CD8-positive, alpha-beta memory T cell (primary cell): ENCODE data around the gene COG2. TPM values are rescaled to one million over a fixed set of nuclear protein-coding genes. Genes with fewer than 3 reads are reported as not detected.
A peak's percentile ranks its signal among the peaks of the same experiment; 100 is the strongest.

Experiments used
- CTCF ChIA-PET: fragments of 350-600 bp; sonication (Branson Sonifier 250); formaldehyde crosslinking; loops from one replicate; lab custom pipeline; 2021; ENCODE audit warnings: antibody characterized with exemption; lab: Charles Lee
- POLR2A ChIA-PET: fragments of 350-600 bp; sonication (Branson Sonifier 250); formaldehyde crosslinking; loops from one replicate; lab custom pipeline; 2021; ENCODE audit warnings: antibody characterized with exemption; lab: Charles Lee
- DNase-seq, 5 donors: peaks; one replicate each; pipeline versions ENCODE4 v3.0.0 to v3.0.0-alpha.2; 2020 to 2022; ENCODE audit warnings: mixed read lengths in 1 of 5
- H3K27ac ChIP-seq: one replicate; pipeline ENCODE4 v1.7.0; 2013; ENCODE audit warnings: low read depth, mild to moderate bottlenecking, low read length, moderate library complexity
- H3K27me3 ChIP-seq: 2 replicates; pipeline ENCODE4 v1.7.0; 2013; ENCODE audit warnings: low read length, mild to moderate bottlenecking; ENCODE audit not compliant: insufficient read depth, poor library complexity, severe bottlenecking
- H3K36me3 ChIP-seq: 2 replicates; pipeline ENCODE4 v1.7.0; 2013; ENCODE audit warnings: mild to moderate bottlenecking, low read length, moderate library complexity; ENCODE audit not compliant: insufficient read depth
- H3K4me1 ChIP-seq: 2 replicates; pipeline ENCODE4 v1.7.0; 2013; ENCODE audit warnings: mild to moderate bottlenecking, low read length, moderate library complexity; ENCODE audit not compliant: insufficient read depth
- H3K4me3 ChIP-seq: 2 replicates; pipeline ENCODE4 v1.7.0; 2013; ENCODE audit warnings: mild to moderate bottlenecking, low read length
- H3K9me3 ChIP-seq: 2 replicates; pipeline ENCODE4 v1.7.0; 2013; ENCODE audit warnings: mild to moderate bottlenecking, low read length
- H3K27ac Mint-ChIP-seq, 8 donors: one replicate each; pipeline ENCODE4 v1.8.0; 2020 to 2021; ENCODE audit warnings: mixed read lengths in 8 of 8, mild to moderate bottlenecking in 6 of 8, inconsistent platforms in 3 of 8, moderate library complexity in 3 of 8
- H3K27me3 Mint-ChIP-seq, 2 donors: one replicate each; pipeline ENCODE4 v1.8.0; 2020 to 2021; ENCODE audit warnings: mixed read lengths in 2 of 2, mild to moderate bottlenecking in 1 of 2, moderate library complexity in 1 of 2
- H3K36me3 Mint-ChIP-seq, 3 donors: one replicate each; pipeline ENCODE4 v1.8.0; 2020 to 2021; ENCODE audit warnings: mixed read lengths in 3 of 3, inconsistent platforms in 1 of 3, mild to moderate bottlenecking in 1 of 3
- H3K4me1 Mint-ChIP-seq, 3 donors: one replicate each; pipeline ENCODE4 v1.8.0; 2020 to 2021; ENCODE audit warnings: mixed read lengths in 3 of 3, inconsistent platforms in 1 of 3, mild to moderate bottlenecking in 1 of 3
- H3K4me3 Mint-ChIP-seq, 7 donors: one replicate each; pipeline ENCODE4 v1.8.0; 2020 to 2021; ENCODE audit warnings: mixed read lengths in 7 of 7, mild to moderate bottlenecking in 6 of 7, moderate library complexity in 4 of 7, inconsistent platforms in 2 of 7
- H3K9me3 Mint-ChIP-seq, 5 donors: one replicate each; pipeline ENCODE4 v1.8.0; 2020 to 2022; ENCODE audit warnings: mixed read lengths in 5 of 5, mild to moderate bottlenecking in 3 of 5, moderate library complexity in 2 of 5, inconsistent platforms in 1 of 5
- polyA plus RNA-seq: library from polyadenylated mRNA; unstranded; fragments of 300-500 nt; fragmentation: Illumina TruSeq; gene quantifications from one replicate; pipeline ENCODE4 v1.2.3, GENCODE V29; 2021
- total RNA-seq, 2 experiments: library from RNA; stranded (reverse); gene quantifications; one replicate each; pipeline ENCODE4 v1.2.3, GENCODE V29; 2021

The COG2 gene
- total and polyA plus RNA-seq, 3 experiments from 2014 or later: 35.0 to 47.5 (median 45.0) TPM

- CTCF ChIA-PET: no interaction called here
- no peaks in the 10 kb centered on the region for H3K36me3 Mint-ChIP-seq
Observed at GRCh38 chr1:230705289-230706019, 63.2 kb downstream of the COG2 start.

GRCh38 chr1:230706020-230706699 lies 63.9 kb downstream of the COG2 start:
- no peaks in the 10 kb centered on the region for H3K9me3 Mint-ChIP-seq
- no peaks in the 10 kb centered on the region for H3K36me3 Mint-ChIP-seq

More at GRCh38 chr1:230705289-230706019, 63.2 kb downstream of the COG2 start:
- Histone ChIP-seq H3K9me3 (no peaks in the 10 kb centered on the region), H3K4me3 (no peak overlapping the region), H3K36me3 (no peaks in the 10 kb centered on the region), H3K27me3 (no peaks in the 10 kb centered on the region), H3K27ac (no peak overlapping the region), H3K4me1 (no peaks in the 10 kb centered on the region)
- peaks cover 5 to 8% (median 8%) of the 10 kb centered on the region in 3 donors for H3K4me1 Mint-ChIP-seq
- peaks cover 10 to 26% of the 10 kb centered on the region in 2 donors for H3K27me3 Mint-ChIP-seq
- no peak overlapping the region for H3K27ac Mint-ChIP-seq
- H3K9me3 Mint-ChIP-seq: no peaks in the 10 kb centered on the region
- H3K4me3 Mint-ChIP-seq: no peak overlapping the region
- POLR2A ChIA-PET: no interaction called here
- no peak for DNase-seq

GRCh38 chr1:230706887-230707731 lies 64.8 kb downstream of the COG2 start:
- H3K4me1 Mint-ChIP-seq: peaks cover 5 to 8% (median 8%) of the 10 kb centered on the region in 3 donors
- H3K27ac Mint-ChIP-seq: no peak overlapping the region
- H3K27me3 Mint-ChIP-seq: peaks cover 7 to 26% of the 10 kb centered on the region in 2 donors
- no peak overlapping the region for H3K4me3 ChIP-seq
- no peaks in the 10 kb centered on the region for H3K9me3 Mint-ChIP-seq
- no peak overlapping the region for H3K27ac ChIP-seq
- no peaks in the 10 kb centered on the region for H3K9me3 ChIP-seq
- H3K36me3 ChIP-seq: no peaks in the 10 kb centered on the region
- H3K4me1 ChIP-seq: no peaks in the 10 kb centered on the region
- no peaks in the 10 kb centered on the region for H3K27me3 ChIP-seq
- H3K36me3 Mint-ChIP-seq: no peaks in the 10 kb centered on the region
- H3K4me3 Mint-ChIP-seq: no peak overlapping the region
- DNase-seq: no peak
- CTCF ChIA-PET: no interaction called here
- POLR2A ChIA-PET: no interaction called here

More at GRCh38 chr1:230706020-230706699, 63.9 kb downstream of the COG2 start:
- Mint-ChIP-seq H3K4me3 (no peak overlapping the region), H3K27ac (peak overlapping the region in 1 of 8 donors; percentile 33), H3K27me3 (peaks cover 10 to 26% of the 10 kb centered on the region in 2 donors), H3K4me1 (peaks cover 5 to 8% (median 8%) of the 10 kb centered on the region in 3 donors)
- no peak overlapping the region for H3K27ac ChIP-seq
- no peaks in the 10 kb centered on the region for H3K27me3 ChIP-seq
- no peak for DNase-seq
- H3K4me1 ChIP-seq: no peaks in the 10 kb centered on the region
- CTCF ChIA-PET: no interaction called here
- H3K4me3 ChIP-seq: no peak overlapping the region
- H3K9me3 ChIP-seq: no peaks in the 10 kb centered on the region
- H3K36me3 ChIP-seq: no peaks in the 10 kb centered on the region
- POLR2A ChIA-PET: no interaction called here

- H3K4me1 Mint-ChIP-seq: peaks cover 5 to 8% (median 8%) of the 10 kb centered on the region in 3 donors
- H3K4me3 Mint-ChIP-seq: no peak overlapping the region
- Histone ChIP-seq H3K9me3 (no peaks in the 10 kb centered on the region), H3K4me3 (no peak overlapping the region), H3K4me1 (no peaks in the 10 kb centered on the region), H3K36me3 (no peaks in the 10 kb centered on the region), H3K27me3 (no peaks in the 10 kb centered on the region), H3K27ac (no peak overlapping the region)
- POLR2A ChIA-PET: no interaction called here
- H3K27me3 Mint-ChIP-seq: peaks cover 5 to 25% of the 10 kb centered on the region in 2 donors
- no peak overlapping the region for H3K27ac Mint-ChIP-seq
- no peaks in the 10 kb centered on the region for H3K9me3 Mint-ChIP-seq
- CTCF ChIA-PET: no interaction called here
- H3K36me3 Mint-ChIP-seq: no peaks in the 10 kb centered on the region
- DNase-seq: no peak
Observed at GRCh38 chr1:230707732-230708630, 65.7 kb downstream of the COG2 start.

GRCh38 chr1:230708631-230709580 lies 66.6 kb downstream of the COG2 start:
- ChIA-PET POLR2A (no interaction called here), CTCF (no interaction called here)
- H3K27me3 ChIP-seq: no peaks in the 10 kb centered on the region
- no peak overlapping the region for H3K4me3 ChIP-seq
- Mint-ChIP-seq H3K36me3 (no peaks in the 10 kb centered on the region), H3K9me3 (no peaks in the 10 kb centered on the region), H3K4me1 (peaks cover 5 to 8% (median 8%) of the 10 kb centered on the region in 3 donors), H3K27me3 (peaks cover 7 to 32% of the 10 kb centered on the region in 2 donors), H3K27ac (no peak overlapping the region), H3K4me3 (no peak overlapping the region)
- no peak overlapping the region for H3K27ac ChIP-seq
- no peaks in the 10 kb centered on the region for H3K9me3 ChIP-seq
- no peaks in the 10 kb centered on the region for H3K4me1 ChIP-seq
- no peak for DNase-seq
- no peaks in the 10 kb centered on the region for H3K36me3 ChIP-seq

- Histone ChIP-seq H3K27me3 (no peaks in the 10 kb centered on the region), H3K27ac (no peak overlapping the region), H3K36me3 (no peaks in the 10 kb centered on the region), H3K9me3 (no peaks in the 10 kb centered on the region), H3K4me3 (no peak overlapping the region), H3K4me1 (no peaks in the 10 kb centered on the region)
- POLR2A ChIA-PET: no interaction called here
- CTCF ChIA-PET: no interaction called here
- no peaks in the 10 kb centered on the region for H3K36me3 Mint-ChIP-seq
- peaks cover 8 to 38% of the 10 kb centered on the region in 2 donors for H3K27me3 Mint-ChIP-seq
- no peaks in the 10 kb centered on the region for H3K9me3 Mint-ChIP-seq
- H3K4me1 Mint-ChIP-seq: peaks cover 5 to 8% (median 8%) of the 10 kb centered on the region in 3 donors
- H3K27ac Mint-ChIP-seq: no peak overlapping the region
- no peak overlapping the region for H3K4me3 Mint-ChIP-seq
- no peak for DNase-seq
Observed at GRCh38 chr1:230709619-230710542, 67.6 kb downstream of the COG2 start.
